Measurements from ENCODE around the gene CAP2.

DNA sequence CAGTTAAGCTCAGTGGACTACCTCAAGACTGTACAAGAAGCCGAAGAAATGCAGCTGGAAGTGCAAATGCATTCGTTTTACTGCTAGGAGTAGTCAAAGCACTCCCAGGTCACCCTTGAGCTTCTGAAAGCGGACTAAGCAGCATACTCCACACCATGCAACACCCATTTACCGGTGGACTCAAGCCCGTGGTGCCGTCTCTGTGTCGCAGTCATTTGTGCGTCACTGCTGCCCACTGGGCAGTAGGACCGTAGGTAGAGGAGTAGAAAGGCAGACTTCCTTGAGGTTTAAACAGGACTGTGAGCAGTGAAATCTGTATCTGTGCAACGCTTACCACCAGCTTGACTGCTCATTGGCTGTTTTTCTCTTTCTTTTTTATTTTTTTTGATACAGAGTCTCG, 117.7 kb downstream of the CAP2 start:
- TF ChIP-seq, protein P1, sequence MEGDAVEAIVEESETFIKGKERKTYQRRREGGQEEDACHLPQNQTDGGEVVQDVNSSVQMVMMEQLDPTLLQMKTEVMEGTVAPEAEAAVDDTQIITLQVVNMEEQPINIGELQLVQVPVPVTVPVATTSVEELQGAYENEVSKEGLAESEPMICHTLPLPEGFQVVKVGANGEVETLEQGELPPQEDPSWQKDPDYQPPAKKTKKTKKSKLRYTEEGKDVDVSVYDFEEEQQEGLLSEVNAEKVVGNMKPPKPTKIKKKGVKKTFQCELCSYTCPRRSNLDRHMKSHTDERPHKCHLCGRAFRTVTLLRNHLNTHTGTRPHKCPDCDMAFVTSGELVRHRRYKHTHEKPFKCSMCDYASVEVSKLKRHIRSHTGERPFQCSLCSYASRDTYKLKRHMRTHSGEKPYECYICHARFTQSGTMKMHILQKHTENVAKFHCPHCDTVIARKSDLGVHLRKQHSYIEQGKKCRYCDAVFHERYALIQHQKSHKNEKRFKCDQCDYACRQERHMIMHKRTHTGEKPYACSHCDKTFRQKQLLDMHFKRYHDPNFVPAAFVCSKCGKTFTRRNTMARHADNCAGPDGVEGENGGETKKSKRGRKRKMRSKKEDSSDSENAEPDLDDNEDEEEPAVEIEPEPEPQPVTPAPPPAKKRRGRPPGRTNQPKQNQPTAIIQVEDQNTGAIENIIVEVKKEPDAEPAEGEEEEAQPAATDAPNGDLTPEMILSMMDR (IDR thresholded peaks at IDR 0.05), result no peak
- TF ChIP-seq ATF6 (CRISPR knock-in tag; IDR thresholded peaks at IDR 0.05) (no peak), SP1 (CRISPR knock-in tag; conservative IDR thresholded peaks at IDR 0.05) (no peak)
- TF ChIP-seq, protein P2, sequence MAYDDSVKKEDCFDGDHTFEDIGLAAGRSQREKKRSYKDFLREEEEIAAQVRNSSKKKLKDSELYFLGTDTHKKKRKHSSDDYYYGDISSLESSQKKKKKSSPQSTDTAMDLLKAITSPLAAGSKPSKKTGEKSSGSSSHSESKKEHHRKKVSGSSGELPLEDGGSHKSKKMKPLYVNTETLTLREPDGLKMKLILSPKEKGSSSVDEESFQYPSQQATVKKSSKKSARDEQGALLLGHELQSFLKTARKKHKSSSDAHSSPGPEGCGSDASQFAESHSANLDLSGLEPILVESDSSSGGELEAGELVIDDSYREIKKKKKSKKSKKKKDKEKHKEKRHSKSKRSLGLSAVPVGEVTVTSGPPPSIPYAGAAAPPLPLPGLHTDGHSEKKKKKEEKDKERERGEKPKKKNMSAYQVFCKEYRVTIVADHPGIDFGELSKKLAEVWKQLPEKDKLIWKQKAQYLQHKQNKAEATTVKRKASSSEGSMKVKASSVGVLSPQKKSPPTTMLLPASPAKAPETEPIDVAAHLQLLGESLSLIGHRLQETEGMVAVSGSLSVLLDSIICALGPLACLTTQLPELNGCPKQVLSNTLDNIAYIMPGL (CRISPR knock-in tag; IDR thresholded peaks at IDR 0.05), result no peak
